RWPE2 (cell line): Measurements from ENCODE around the gene DGCR8.

Source experiments
- ATAC-seq: fragments of 200-7000 bp; cut with Tn5 transposase; 3 replicates; pipeline ENCODE4 v1.9.1; 2021; ENCODE audit warnings: low read depth
- DNase-seq: peaks from one replicate; pipeline ENCODE4 v3.0.0-alpha.2; 2020; ENCODE audit warnings: low spot score
- H3K27ac ChIP-seq: fragments of 450-650 bp; 2 replicates; pipeline ENCODE4 v1.5.1; 2017; ENCODE audit warnings: mild to moderate bottlenecking; ENCODE audit not compliant: poor library complexity, severe bottlenecking
- H3K27me3 ChIP-seq: fragments of 250-450 bp; sonication (Bioruptor Pico); 2 replicates; pipeline ENCODE4 v1.5.1; 2021; ENCODE audit warnings: mild to moderate bottlenecking, moderate library complexity; ENCODE audit not compliant: insufficient read depth, poor library complexity, severe bottlenecking
- H3K36me3 ChIP-seq: fragments of 250-450 bp; sonication (Bioruptor Pico); 2 replicates; pipeline ENCODE4 v1.5.1; 2020; ENCODE audit warnings: low read depth, mild to moderate bottlenecking, moderate library complexity
- H3K4me1 ChIP-seq: fragments of 250-450 bp; sonication (Bioruptor Pico); 2 replicates; pipeline ENCODE4 v1.5.1; 2021; ENCODE audit warnings: mild to moderate bottlenecking, moderate library complexity; ENCODE audit not compliant: insufficient read depth, poor library complexity, severe bottlenecking
- H3K4me3 ChIP-seq: fragments of 250-450 bp; sonication (Bioruptor Pico); 2 replicates; pipeline ENCODE4 v1.5.1; 2021; ENCODE audit warnings: mild to moderate bottlenecking, moderate library complexity; ENCODE audit not compliant: severe bottlenecking
- H3K9me3 ChIP-seq: fragments of 250-450 bp; sonication (Bioruptor Pico); 2 replicates; pipeline ENCODE4 v1.5.1; 2021; ENCODE audit warnings: mild to moderate bottlenecking, moderate library complexity; ENCODE audit not compliant: severe bottlenecking
- CTCF ChIP-seq: fragments of 450-650 bp; IDR thresholded peaks from one replicate; pipeline ENCODE4 v1.5.1; 2017; ENCODE audit warnings: mild to moderate bottlenecking, moderate library complexity; ENCODE audit not compliant: poor library complexity, severe bottlenecking

The DGCR8 gene

GRCh38 chr22:20086101-20086599 is 6.1 kb downstream of the DGCR8 start:
- no peak for DNase-seq
- no peak overlapping the region for H3K27ac ChIP-seq

GRCh38 chr22:20086763-20087162 is 6.7 kb downstream of the DGCR8 start:
- H3K27ac ChIP-seq: no peak overlapping the region
- ATAC-seq (no peak), DNase-seq (no peak)
- no peak overlapping the region for H3K4me3 ChIP-seq
- TF ChIP-seq CTCF: no peak
- H3K4me1 ChIP-seq: no peaks in the 10 kb centered on the region
- peaks cover 4% of the 10 kb centered on the region for H3K9me3 ChIP-seq
- H3K36me3 ChIP-seq: peaks cover 97% of the 10 kb centered on the region
- H3K27me3 ChIP-seq: no peaks in the 10 kb centered on the region

More at GRCh38 chr22:20086101-20086599, 6.1 kb downstream of the DGCR8 start:
- no peak for ATAC-seq
- H3K4me1 ChIP-seq: peaks cover 3% of the 10 kb centered on the region
- no peak for TF ChIP-seq CTCF
- peaks cover 4% of the 10 kb centered on the region for H3K9me3 ChIP-seq
- peaks cover 97% of the 10 kb centered on the region for H3K36me3 ChIP-seq
- H3K27me3 ChIP-seq: no peaks in the 10 kb centered on the region
- no peak overlapping the region for H3K4me3 ChIP-seq

- H3K27ac ChIP-seq: no peak overlapping the region
- H3K4me1 ChIP-seq: no peaks in the 10 kb centered on the region
- peaks cover 97% of the 10 kb centered on the region for H3K36me3 ChIP-seq
- no peak for TF ChIP-seq CTCF
- H3K4me3 ChIP-seq: no peak overlapping the region
- ATAC-seq (no peak), DNase-seq (no peak)
- peaks cover 4% of the 10 kb centered on the region for H3K9me3 ChIP-seq
- H3K27me3 ChIP-seq: no peaks in the 10 kb centered on the region
Measured at GRCh38 chr22:20087319-20088262, 7.5 kb downstream of the DGCR8 start.

- no peak for ATAC-seq
Measured at GRCh38 chr22:20088263-20088648, 8.2 kb downstream of the DGCR8 start.

More at GRCh38 chr22:20088263-20088648, 8.2 kb downstream of the DGCR8 start:
- DNase-seq: no peak
- H3K36me3 ChIP-seq: peaks cover 96% of the 10 kb centered on the region
- no peaks in the 10 kb centered on the region for H3K27me3 ChIP-seq
- H3K9me3 ChIP-seq: peaks cover 4% of the 10 kb centered on the region
- H3K4me3 ChIP-seq: no peak overlapping the region
- no peak overlapping the region for H3K27ac ChIP-seq
- TF ChIP-seq CTCF: no peak
- H3K4me1 ChIP-seq: no peaks in the 10 kb centered on the region
